Epithelial cell of proximal tubule (primary cell): ENCODE data around the gene NDUFC2. TPM values are rescaled to one million over a fixed set of nuclear protein-coding genes. Genes with fewer than 3 reads are reported as not detected.

Experiments
- DNase-seq: peaks from one replicate; pipeline ENCODE4 v3.0.0-alpha.2; 2011; ENCODE audit warnings: low read depth
- H3K4me3 ChIP-seq: 2 replicates; pipeline ENCODE4 v1.5.1; 2011; ENCODE audit warnings: low read depth, mild to moderate bottlenecking, low read length
- CTCF ChIP-seq: conservative IDR thresholded peaks from 2 replicates; pipeline ENCODE4 v1.5.1; 2012; ENCODE audit warnings: low read depth, mild to moderate bottlenecking, low read length
- total RNA-seq: library from RNA; depleted of rRNA; stranded (reverse); fragments of >200 nt; gene quantifications from 2 replicates; pipeline ENCODE4 v1.2.3, GENCODE V29; 2015

Gene NDUFC2
- total RNA-seq, 1 donor from 2014 or later = 159 TPM

- no peak for TF ChIP-seq CTCF
- DNase-seq = no peak
- H3K4me3 ChIP-seq = no peak overlapping the region
Observed at GRCh38 chr11:78040691-78041379, 38.8 kb downstream of the NDUFC2 start.

GRCh38 chr11:78039919-78040671 lies 39.6 kb downstream of the NDUFC2 start:
- no peak for TF ChIP-seq CTCF
- DNase-seq = no peak
- H3K4me3 ChIP-seq = peak overlapping the region; percentile 27

- TF ChIP-seq CTCF = no peak
- no peak overlapping the region for H3K4me3 ChIP-seq
- no peak for DNase-seq
Observed at GRCh38 chr11:78039391-78039918, 40.2 kb downstream of the NDUFC2 start.

GRCh38 chr11:78038697-78039313 lies 40.9 kb downstream of the NDUFC2 start:
- TF ChIP-seq CTCF = no peak
- no peak for DNase-seq
- H3K4me3 ChIP-seq = no peak overlapping the region

- TF ChIP-seq CTCF = no peak
- no peak for DNase-seq
- no peak overlapping the region for H3K4me3 ChIP-seq
Observed at GRCh38 chr11:78037825-78038620, 41.6 kb downstream of the NDUFC2 start.

GRCh38 chr11:78037056-78037455 lies 42.6 kb downstream of the NDUFC2 start:
- no peak for DNase-seq
- TF ChIP-seq CTCF = no peak
- no peak overlapping the region for H3K4me3 ChIP-seq
